ENCODE data around the gene OPHN1. TPM values are rescaled to one million over a fixed set of nuclear protein-coding genes. Genes with fewer than 3 reads are reported as not detected.

The OPHN1 gene
- total and polyA plus RNA-seq, 2 of the 13 experiments (the other 11 are each of a cell fraction or from before 2014, with no cell fraction given) = 1.6 to 1.7 TPM

DNA sequence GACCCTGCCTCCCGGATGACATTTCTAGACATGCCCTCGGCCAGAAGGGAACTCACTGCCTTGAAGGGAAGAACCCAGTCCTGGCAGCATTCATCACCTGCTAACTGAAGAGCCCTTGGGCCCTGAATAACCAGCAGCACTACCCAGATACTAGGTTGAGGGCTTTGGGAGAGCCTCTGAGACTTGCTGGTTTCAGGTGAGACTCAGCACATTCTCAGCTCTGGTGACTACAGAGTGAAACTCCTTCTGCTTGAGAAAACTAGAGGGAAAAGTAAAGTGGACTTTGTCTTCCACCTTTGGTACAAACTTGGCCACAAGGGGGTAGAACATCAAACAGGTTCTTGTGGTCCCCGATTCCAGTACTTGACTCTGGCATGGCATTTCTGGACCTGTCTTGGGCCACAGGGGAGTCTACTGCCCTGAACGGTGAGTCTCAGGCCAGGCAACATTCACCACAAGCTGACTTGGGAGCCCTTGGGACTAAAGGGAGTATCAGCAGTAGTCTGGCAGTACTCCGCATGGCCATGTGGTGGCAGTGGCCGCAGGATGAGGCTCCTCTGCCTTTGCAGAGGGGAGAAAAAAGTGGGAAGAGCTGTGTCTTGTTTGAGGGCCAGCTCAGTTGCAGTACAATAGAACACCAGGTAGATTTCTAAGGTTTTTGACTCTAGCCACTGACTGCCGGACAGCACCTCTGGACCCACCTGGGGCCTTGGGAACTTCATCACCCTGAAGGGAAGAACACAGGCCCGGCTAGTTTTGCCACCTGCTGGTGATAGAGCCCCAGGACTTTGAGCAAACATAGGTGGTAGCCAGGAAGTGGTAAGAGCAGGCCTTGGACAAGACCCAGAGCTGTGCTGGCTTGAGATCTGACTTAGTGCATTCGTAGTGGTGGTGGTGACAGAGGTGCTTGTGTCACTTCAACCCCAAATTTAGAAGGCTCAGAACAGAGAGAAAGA lies 414.8 kb downstream of the OPHN1 start:
- TF ChIP-seq, protein P1, sequence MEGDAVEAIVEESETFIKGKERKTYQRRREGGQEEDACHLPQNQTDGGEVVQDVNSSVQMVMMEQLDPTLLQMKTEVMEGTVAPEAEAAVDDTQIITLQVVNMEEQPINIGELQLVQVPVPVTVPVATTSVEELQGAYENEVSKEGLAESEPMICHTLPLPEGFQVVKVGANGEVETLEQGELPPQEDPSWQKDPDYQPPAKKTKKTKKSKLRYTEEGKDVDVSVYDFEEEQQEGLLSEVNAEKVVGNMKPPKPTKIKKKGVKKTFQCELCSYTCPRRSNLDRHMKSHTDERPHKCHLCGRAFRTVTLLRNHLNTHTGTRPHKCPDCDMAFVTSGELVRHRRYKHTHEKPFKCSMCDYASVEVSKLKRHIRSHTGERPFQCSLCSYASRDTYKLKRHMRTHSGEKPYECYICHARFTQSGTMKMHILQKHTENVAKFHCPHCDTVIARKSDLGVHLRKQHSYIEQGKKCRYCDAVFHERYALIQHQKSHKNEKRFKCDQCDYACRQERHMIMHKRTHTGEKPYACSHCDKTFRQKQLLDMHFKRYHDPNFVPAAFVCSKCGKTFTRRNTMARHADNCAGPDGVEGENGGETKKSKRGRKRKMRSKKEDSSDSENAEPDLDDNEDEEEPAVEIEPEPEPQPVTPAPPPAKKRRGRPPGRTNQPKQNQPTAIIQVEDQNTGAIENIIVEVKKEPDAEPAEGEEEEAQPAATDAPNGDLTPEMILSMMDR (CRISPR knock-in tag; IDR thresholded peaks at IDR 0.05) = peak; percentile 64
- TF ChIP-seq FOXA1 (IDR thresholded peaks at IDR 0.05) (no peak), FOXA1 (CRISPR knock-in tag; IDR thresholded peaks at IDR 0.05) (peak; percentile 52; the same call in 1 of the 2 replicates), XRCC5 (optimal IDR thresholded peaks at IDR 0.05; ENCODE audit: low read length) (peak; percentile 13), IKZF4 (CRISPR knock-in tag; IDR thresholded peaks at IDR 0.05; ENCODE audit: borderline replicate concordance, low read depth, not compliant biosample characterization) (no peak), STAG1 (CRISPR knock-in tag; IDR thresholded peaks at IDR 0.05) (peak; percentile 35), ZNF567 (CRISPR knock-in tag; IDR thresholded peaks at IDR 0.05; ENCODE audit: borderline replicate concordance) (no peak), ZFX (CRISPR knock-in tag; IDR thresholded peaks at IDR 0.05; ENCODE audit: low read depth) (peak; percentile 24; the same call in 1 of the 2 replicates), ZFY (CRISPR knock-in tag; IDR thresholded peaks at IDR 0.05) (peak; percentile 22; the same call in 1 of the 2 replicates)
- TF ChIP-seq, protein P2, sequence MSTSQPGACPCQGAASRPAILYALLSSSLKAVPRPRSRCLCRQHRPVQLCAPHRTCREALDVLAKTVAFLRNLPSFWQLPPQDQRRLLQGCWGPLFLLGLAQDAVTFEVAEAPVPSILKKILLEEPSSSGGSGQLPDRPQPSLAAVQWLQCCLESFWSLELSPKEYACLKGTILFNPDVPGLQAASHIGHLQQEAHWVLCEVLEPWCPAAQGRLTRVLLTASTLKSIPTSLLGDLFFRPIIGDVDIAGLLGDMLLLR (CRISPR knock-in tag; IDR thresholded peaks at IDR 0.05) = no peak
- FAIRE-seq (peak; percentile 48), ATAC-seq (peak; percentile 99), DNase-seq (ENCODE audit: low spot score) (peak; percentile 28)
- no TSS peak for BruUV-seq (replicated peaks)
- H3K4me2 ChIP-seq (ENCODE audit: low read depth, low read length) = no peak overlapping the region
- WGBS (ENCODE audit: low lambda C conversion rate) = 0% methylated on average over 1 of the region's 9 CpGs
- intact Hi-C loops (cut with micrococcal nuclease; ENCODE audit: unreplicated experiment) = loop anchor here (1.0 kb wide), 1 partner anchor 128 kb away; no protein-coding TSS in a partner anchor
- no peak overlapping the region for H3K9ac ChIP-seq (ENCODE audit: insufficient read depth, low read depth, low read length)
- H3K4me3 ChIP-seq (replicated peaks in 1 of 3; ENCODE audit: insufficient read depth in 1 of 3, low read depth in 2 of 3, low read length in 3 of 3) = no peak overlapping the region; a peak in 1 of 6 replicates
- CTCF ChIA-PET (ENCODE audit: low intra/inter-chr PET ratio, low total read pairs) = interaction anchor here (1.4 kb wide), 1 partner anchor 128 kb away, joined by 9 read pairs; no protein-coding TSS in a partner anchor
- no peak overlapping the region for H2AFZ ChIP-seq (ENCODE audit: low read length)
- no peaks in the 10 kb centered on the region for H3K79me2 ChIP-seq (ENCODE audit: insufficient read depth, low read length)
- in situ Hi-C loops (cut with HindIII; ENCODE audit: extremely low pct_ligation_motif_present, low pct_unique_long_range_greater_than_20kb) = no loop called here
- no peaks in the 10 kb centered on the region for H3K9me3 ChIP-seq (ENCODE audit: low read length)
- POLR2A ChIA-PET = no interaction called here
- no peaks in the 10 kb centered on the region for H4K20me1 ChIP-seq (ENCODE audit: insufficient read depth, low read length)
- H3K27me3 ChIP-seq (ENCODE audit: control insufficient read depth in 1 of 2, insufficient read depth in 2 of 2, low read length in 2 of 2) = no peaks in the 10 kb centered on the region
- no peak overlapping the region for H3K27ac ChIP-seq (ENCODE audit: extremely low read length, insufficient read depth, low read length)
- no peaks in the 10 kb centered on the region for H3K4me1 ChIP-seq (ENCODE audit: insufficient read depth, low read length)
- H3K36me3 ChIP-seq (replicated peaks in 1 of 2; ENCODE audit: control insufficient read depth in 1 of 2, insufficient read depth in 2 of 2, low read length in 2 of 2) = no peaks in the 10 kb centered on the region

Data from HepG2 (cell line).